Stimulated activated CD4-positive, alpha-beta T cell treated with anti-CD3 and anti-CD28 coated beads, Interleukin-12 subunit alpha, Interleukin-12 subunit beta, amount 100 ng/mL, for 48 hours (primary cell): ENCODE results near the gene ATG5.

Experiments
- DNase-seq, 3 donors: peaks; one replicate each; pipeline ENCODE4 v3.0.0-alpha.2; 2020; ENCODE audit warnings: low read depth in 2 of 3, low spot score in 1 of 3

The ATG5 gene

DNA sequence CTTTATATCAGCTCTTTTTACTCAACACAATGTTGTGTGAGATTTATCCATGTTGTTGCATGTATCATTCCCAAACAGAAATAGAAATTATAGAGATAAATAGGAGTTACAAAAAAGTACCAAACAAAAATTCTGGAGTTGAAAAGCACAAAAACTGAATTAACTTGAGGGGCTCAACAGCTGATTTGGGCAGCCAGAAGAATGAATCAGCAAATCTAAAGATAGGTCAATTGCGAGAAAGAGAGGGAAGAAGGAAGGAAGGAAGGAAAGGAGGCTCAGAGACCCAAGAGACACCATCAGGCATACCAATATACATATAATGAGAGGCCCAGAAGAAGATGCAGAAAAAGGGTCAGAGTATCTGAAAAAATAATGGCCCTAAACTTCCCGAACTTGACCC is 98.9 kb downstream of the ATG5 start:
- no peak for DNase-seq

GRCh38 chr6:106225581-106225980 is 100.0 kb downstream of the ATG5 start:
- DNase-seq: no peak

DNA sequence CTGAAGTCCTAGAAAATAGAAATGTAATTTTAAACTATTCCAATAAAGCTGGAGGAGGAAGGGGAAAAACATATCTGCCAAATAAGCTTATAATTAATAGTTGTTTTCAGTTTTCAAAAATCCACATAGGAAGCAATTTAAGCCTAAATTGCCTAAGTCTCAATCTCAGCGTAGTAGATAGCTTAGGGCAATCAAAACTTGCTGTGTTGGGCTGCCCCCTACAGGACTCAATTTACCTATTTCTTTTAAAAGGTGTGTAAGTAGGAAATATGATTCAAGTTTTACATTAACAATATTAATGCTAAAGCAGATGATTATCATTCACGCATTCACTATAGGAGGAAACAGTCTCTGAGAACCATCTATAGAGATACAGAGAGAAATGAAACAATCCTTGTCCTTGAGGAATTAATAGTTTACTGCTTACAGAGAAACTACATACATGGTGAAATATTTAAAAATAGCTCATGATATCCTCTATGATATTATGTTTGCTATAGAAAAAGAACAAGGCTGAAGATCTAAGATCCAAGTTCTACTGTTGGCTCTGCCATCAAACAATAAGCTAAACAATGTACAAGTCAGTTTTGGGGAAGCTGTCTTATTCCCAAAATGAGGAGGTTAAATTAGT is 102.1 kb downstream of the ATG5 start:
- DNase-seq: peak; percentile 40 to 72 (median 57)

GRCh38 chr6:106220485-106220884 is 105.1 kb downstream of the ATG5 start:
- DNase-seq: no peak

GRCh38 chr6:106216527-106216926 is 109.0 kb downstream of the ATG5 start:
- no peak for DNase-seq

DNA sequence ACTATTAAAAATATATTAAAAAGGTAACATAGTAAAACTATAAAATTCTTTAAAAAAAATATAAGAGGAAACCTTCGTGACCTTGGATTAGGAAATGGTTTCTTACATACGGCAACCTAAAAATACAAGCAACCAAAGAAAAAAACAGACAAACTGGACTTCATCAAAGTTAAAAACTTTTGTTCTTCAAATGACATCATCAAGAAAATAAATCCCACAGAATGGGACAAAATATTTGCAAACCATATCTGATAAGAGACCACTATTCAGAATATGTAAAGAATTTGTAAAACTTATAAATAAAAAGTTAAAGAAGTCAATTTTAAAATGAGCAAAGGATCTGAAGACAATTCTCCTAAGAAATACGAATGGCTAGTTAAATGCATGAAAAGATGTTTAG is 110.0 kb downstream of the ATG5 start:
- DNase-seq: no peak

DNA sequence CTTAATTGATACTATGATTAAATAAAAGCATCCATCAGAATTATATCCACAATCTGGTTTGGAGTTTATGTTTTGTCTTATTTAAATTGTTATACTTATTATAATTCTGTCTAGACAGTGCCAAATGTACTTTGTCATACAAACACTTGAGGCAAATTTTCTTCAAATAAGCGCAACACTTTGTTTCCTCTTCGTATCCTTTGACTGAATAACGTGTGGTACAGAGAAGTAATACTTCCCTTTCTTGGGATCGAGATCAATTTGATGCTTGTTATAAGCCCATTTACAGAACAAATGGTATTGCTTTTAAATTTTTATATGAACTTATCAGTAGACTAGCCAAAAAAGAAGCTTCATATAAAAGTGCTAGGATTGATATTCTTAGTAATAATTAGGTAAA is 111.0 kb downstream of the ATG5 start:
- no peak for DNase-seq

- DNase-seq: no peak
These were observed 111.8 kb downstream of the ATG5 start for GRCh38 chr6:106213660-106214289.

DNA sequence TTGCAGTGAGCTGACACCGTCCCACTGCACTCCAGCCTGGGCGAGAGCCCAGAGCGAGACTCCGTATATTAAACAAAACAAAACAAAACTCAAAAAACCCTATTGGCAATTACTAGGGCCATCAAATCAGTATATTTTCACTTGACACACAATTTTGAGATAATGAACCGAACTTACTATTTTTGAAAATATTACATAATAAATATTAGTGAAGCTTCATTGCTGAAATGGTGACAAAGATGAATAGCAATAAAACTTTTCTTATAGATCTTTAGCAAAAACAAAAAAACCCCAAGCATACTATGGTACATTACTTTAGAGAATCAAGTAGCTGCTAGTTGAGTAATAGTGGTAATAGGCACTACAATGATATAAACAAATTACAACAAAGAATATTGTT is 113.0 kb downstream of the ATG5 start:
- DNase-seq: no peak

DNA sequence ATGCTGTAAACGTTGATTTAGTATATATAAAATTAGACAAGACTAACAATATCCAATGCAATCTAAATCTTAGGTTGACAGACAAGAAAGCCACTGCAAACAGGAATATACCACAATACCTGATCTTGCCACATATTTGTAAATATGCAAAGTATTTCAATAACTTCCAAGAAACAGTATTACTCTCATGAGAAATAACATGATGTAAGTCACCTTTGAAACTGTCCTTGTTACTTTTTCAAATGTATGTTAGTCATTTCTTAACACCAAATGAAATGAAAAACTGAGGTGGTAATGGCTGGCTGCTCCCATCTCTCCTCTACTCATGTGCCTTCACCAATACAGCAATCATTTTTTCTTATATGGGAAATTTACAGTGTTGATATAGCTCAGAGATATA is 118.7 kb downstream of the ATG5 start:
- no peak for DNase-seq

- DNase-seq: no peak
These were observed 120.6 kb downstream of the ATG5 start for GRCh38 chr6:106204961-106205360.

- DNase-seq: no peak
These were observed 125.6 kb downstream of the ATG5 start for GRCh38 chr6:106199998-106200397.

DNA sequence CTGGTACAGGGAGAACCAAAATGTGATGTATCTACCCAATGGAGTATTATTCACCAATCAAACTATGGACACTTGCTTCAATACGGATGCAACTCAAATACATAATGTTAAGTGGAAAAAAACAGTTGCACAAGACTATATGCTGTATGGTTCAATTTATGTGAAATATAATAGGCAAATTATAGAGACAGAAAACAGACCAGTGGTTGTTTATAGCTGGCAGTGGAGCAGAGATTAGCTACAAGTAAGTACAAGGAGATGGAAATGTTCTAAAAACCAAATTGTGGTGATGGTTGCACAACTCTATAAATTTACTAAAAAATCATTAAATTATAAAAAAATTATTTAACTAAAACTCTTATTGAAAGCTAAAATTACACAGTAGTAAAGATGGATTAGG is 126.2 kb downstream of the ATG5 start:
- DNase-seq: no peak

- DNase-seq: no peak
These were observed 128.1 kb downstream of the ATG5 start for GRCh38 chr6:106197441-106197840.

DNA sequence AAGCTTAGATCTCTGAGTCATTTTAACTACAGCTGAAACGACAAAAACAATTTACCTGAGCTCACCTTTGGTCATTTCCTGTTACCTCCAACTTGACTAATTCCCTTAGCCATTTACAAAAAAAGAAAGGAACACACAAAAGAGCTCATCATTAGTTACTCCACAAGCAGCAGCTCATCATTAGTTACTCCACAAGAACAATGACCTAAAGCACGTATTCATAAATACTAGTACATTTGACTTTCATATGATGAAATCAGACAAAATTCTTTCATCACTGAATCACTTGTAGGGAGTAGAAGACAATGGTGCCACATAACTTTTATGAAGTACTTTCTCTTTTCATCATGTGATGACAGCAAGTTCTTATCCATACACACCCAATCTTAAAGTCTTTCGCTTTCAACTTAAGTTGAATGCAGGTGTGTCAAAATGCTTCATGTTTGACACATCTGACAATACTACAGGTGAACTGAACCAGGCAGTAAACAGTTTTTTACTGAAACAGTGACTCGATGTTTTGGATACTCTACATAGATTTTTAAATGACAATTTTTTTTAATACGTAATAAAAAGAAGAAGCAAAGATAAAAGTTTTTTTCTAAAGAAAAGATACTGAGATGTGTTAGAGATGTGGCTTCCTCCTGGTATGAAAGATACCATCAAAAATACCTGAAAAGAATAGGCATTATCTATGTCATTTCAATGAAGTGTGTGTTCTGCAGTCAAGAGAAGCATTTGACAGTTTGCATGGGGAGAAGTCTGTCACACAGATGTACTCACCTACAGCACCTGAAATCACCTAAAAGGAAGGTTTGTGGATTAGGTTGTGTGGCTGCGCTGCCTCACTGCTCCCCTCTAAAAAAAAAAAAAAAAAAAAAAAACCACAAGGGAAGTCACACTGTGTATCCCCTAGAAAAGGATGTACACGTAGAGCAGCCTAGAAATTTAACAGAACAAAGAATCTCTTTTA is 130.3 kb downstream of the ATG5 start:
- no peak for DNase-seq

GRCh38 chr6:106192824-106193223 is 132.7 kb downstream of the ATG5 start:
- no peak for DNase-seq

- DNase-seq: no peak
These were observed 137.3 kb downstream of the ATG5 start for GRCh38 chr6:106188104-106188794.

DNA sequence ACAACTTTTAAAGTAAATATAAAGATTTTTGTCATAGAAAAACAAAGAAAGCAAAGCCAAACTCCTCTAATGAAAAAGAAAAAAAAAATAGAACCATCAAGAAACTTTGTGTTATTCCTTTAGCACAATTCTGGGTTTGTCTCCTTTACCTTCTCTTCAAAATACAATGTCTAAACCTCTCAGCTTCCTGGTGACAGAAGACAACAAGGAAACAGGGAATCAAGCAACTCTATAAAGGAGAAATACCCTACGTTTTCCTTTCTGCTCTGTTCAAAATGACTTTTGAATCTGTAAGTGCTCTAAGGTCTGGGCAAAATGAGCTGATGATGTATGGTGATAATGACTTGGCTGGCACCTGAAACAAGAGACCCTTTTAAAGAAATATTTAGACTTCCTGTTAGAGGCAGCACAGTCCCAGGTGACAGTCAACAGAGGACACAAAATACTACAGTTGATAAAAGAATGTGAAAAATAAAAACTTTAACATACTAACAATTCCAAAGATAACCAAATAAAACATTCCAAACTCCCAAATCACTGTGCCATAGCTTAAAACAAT is 138.1 kb downstream of the ATG5 start:
- DNase-seq: no peak

DNA sequence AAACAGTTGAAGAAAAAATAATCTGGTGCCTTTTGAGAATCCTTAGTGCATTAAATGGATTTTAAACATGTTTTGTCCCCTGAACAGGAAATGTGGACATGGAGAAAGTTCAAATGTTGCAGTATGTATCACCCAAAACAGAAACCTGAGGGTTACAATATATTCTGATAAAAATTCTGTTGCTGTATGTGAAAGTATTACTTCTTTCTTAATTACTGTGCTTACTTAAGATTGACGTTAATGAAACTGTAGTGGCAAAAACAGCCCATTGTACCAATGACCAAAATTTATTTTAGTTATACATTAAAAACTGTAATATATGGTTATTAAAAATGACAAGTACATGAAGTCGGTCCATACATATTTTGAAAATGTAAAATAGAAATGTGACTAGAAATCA is 138.8 kb downstream of the ATG5 start:
- DNase-seq: no peak

DNA sequence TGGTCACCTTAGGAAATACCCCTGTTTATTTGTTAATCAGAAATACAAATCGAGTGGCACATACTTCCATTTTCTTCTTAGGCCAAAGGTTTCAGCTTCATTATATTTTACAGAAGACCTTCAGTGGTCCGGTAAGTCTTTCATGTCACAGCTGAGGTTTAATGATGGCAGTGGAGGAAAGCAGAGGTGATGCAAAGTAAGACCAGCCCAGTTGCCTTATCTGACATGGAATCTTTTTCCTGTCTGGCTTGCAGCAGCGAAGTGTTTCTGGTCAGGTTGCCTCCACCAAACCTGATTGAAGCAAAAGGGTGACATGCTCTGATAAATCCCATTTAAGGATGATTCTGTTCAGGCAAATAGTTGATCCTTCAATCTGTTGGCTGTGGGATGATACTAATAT is 139.4 kb downstream of the ATG5 start:
- DNase-seq: no peak

DNA sequence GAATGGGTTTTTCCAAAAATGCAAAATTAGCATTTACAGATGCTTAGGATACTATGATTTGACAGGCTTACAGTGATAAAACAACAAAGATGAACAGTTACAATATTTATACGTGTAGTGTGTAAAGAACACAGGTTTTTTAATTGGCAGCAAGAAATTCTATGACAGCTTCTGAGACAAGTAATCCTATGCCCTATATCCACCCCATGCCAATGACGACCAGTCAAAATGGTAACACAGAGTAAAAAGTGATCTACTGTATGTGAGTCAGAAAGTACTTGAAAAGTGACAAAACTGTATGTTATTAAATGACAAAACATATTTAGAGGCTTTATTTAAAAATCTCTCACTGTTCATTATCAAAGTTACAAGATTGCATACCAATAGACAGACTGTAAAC is 139.9 kb downstream of the ATG5 start:
- no peak for DNase-seq
